Activated T-helper 1 cell treated with anti-CD3 and anti-CD28 coated beads, Interleukin-12 subunit alpha, Interleukin-12 subunit beta, Interleukin-2, Interleukin-4 antibody, amounts not matched to agents 30 ng/mL and 10 ng/mL and 1 ng/mL, durations not matched to agents 14 hours and 24 hours and 36 hours (primary cell): ENCODE measurements around the gene SPG7. TPM values are rescaled to one million over a fixed set of nuclear protein-coding genes. Genes with fewer than 3 reads are reported as not detected.
"Not testable (repeated sequence)": the region's sequence is repeated elsewhere in the genome, so short reads cannot be mapped to it uniquely, and the experiment has no call there.

Experiments used
- DNase-seq: peaks from one replicate; pipeline ENCODE4 v3.0.0; 2021; ENCODE audit warnings: low spot score
- H3K27ac Mint-ChIP-seq: one replicate; pipeline ENCODE4 v1.8.0; 2021; ENCODE audit warnings: mild to moderate bottlenecking, mixed read lengths
- H3K27me3 Mint-ChIP-seq: one replicate; pipeline ENCODE4 v1.8.0; 2022; ENCODE audit warnings: mild to moderate bottlenecking, moderate library complexity, mixed read lengths; ENCODE audit not compliant: insufficient read depth
- H3K36me3 Mint-ChIP-seq: one replicate; pipeline ENCODE4 v1.8.0; 2021; ENCODE audit warnings: low read depth, mixed read lengths
- H3K4me1 Mint-ChIP-seq: one replicate; pipeline ENCODE4 v1.8.0; 2021; ENCODE audit warnings: low read depth, mixed read lengths
- H3K4me3 Mint-ChIP-seq: one replicate; pipeline ENCODE4 v1.8.0; 2021; ENCODE audit warnings: mild to moderate bottlenecking, moderate library complexity, mixed read lengths
- H3K9me3 Mint-ChIP-seq: one replicate; pipeline ENCODE4 v1.8.0; 2021; ENCODE audit warnings: mixed read lengths
- intact Hi-C: fragments of 100-400 bp; cut with micrococcal nuclease; formaldehyde crosslinking; loops from one replicate; pipeline ENCODE4 v1.15.1; 2024
- total RNA-seq: library from RNA; stranded (reverse); gene quantifications from 2 replicates; pipeline ENCODE4 v1.2.3, GENCODE V29; 2022

The SPG7 gene
- total RNA-seq, 1 donor from 2014 or later = 106 TPM

- intact Hi-C loops = no loop called here
Observed at GRCh38 chr16:89565506-89566372, 57.5 kb downstream of the SPG7 start.

GRCh38 chr16:89567656-89568594 is 59.7 kb downstream of the SPG7 start:
- intact Hi-C loops = no loop called here
- peaks cover 24% of the 10 kb centered on the region for H3K36me3 Mint-ChIP-seq

More at GRCh38 chr16:89565506-89566372, 57.5 kb downstream of the SPG7 start:
- Mint-ChIP-seq H3K36me3 (peaks cover 41% of the 10 kb centered on the region), H3K27ac (peak overlapping the region; percentile 29), H3K27me3 (no peaks in the 10 kb centered on the region), H3K4me1 (peaks cover 42% of the 10 kb centered on the region), H3K4me3 (peak overlapping the region; percentile 69), H3K9me3 (no peaks in the 10 kb centered on the region)
- DNase-seq = peak; percentile 38

GRCh38 chr16:89569506-89570341 is 61.5 kb downstream of the SPG7 start:
- intact Hi-C loops = no loop called here
- Mint-ChIP-seq H3K36me3 (peaks cover 10% of the 10 kb centered on the region), H3K27me3 (peaks cover 17% of the 10 kb centered on the region), H3K4me1 (peaks cover 26% of the 10 kb centered on the region), H3K4me3 (no peak overlapping the region), H3K9me3 (no peaks in the 10 kb centered on the region), H3K27ac (no peak overlapping the region)
- DNase-seq = no peak

More at GRCh38 chr16:89567656-89568594, 59.7 kb downstream of the SPG7 start:
- no peak overlapping the region for H3K4me3 Mint-ChIP-seq
- peaks cover 11% of the 10 kb centered on the region for H3K27me3 Mint-ChIP-seq
- H3K27ac Mint-ChIP-seq = no peak overlapping the region
- H3K4me1 Mint-ChIP-seq = peaks cover 36% of the 10 kb centered on the region
- no peaks in the 10 kb centered on the region for H3K9me3 Mint-ChIP-seq
- DNase-seq = no peak

GRCh38 chr16:89570342-89570923 is 62.2 kb downstream of the SPG7 start:
- Mint-ChIP-seq H3K4me1 (peaks cover 21% of the 10 kb centered on the region), H3K27ac (no peak overlapping the region), H3K9me3 (no peaks in the 10 kb centered on the region), H3K4me3 (no peak overlapping the region), H3K27me3 (peaks cover 17% of the 10 kb centered on the region), H3K36me3 (peaks cover 3% of the 10 kb centered on the region)
- DNase-seq = no peak
- intact Hi-C loops = no loop called here

GRCh38 chr16:89570983-89571598 is 62.9 kb downstream of the SPG7 start:
- H3K27ac Mint-ChIP-seq, DNase-seq, H3K36me3 Mint-ChIP-seq, intact Hi-C loops, H3K4me3 Mint-ChIP-seq, H3K9me3 Mint-ChIP-seq: not testable (repeated sequence)
- H3K27me3 Mint-ChIP-seq = peaks cover 17% of the 10 kb centered on the region
- H3K4me1 Mint-ChIP-seq = peaks cover 14% of the 10 kb centered on the region

GRCh38 chr16:89571636-89572035 is 63.4 kb downstream of the SPG7 start:
- Mint-ChIP-seq H3K4me1 (peaks cover 10% of the 10 kb centered on the region), H3K27ac (no peak overlapping the region), H3K4me3 (no peak overlapping the region), H3K9me3 (no peaks in the 10 kb centered on the region), H3K27me3 (peaks cover 17% of the 10 kb centered on the region), H3K36me3 (peaks cover 2% of the 10 kb centered on the region)
- intact Hi-C loops = no loop called here
- DNase-seq = no peak

- Mint-ChIP-seq H3K27ac (no peak overlapping the region), H3K4me1 (peaks cover 10% of the 10 kb centered on the region), H3K27me3 (peaks cover 19% of the 10 kb centered on the region), H3K9me3 (no peaks in the 10 kb centered on the region), H3K36me3 (peaks cover 2% of the 10 kb centered on the region), H3K4me3 (no peak overlapping the region)
- DNase-seq = no peak
- intact Hi-C loops = no loop called here
Observed at GRCh38 chr16:89572073-89572484, 63.9 kb downstream of the SPG7 start.

- DNase-seq = no peak
- no peak overlapping the region for H3K4me3 Mint-ChIP-seq
- peaks cover 22% of the 10 kb centered on the region for H3K27me3 Mint-ChIP-seq
- intact Hi-C loops = no loop called here
- H3K9me3 Mint-ChIP-seq = no peaks in the 10 kb centered on the region
- no peak overlapping the region for H3K27ac Mint-ChIP-seq
- H3K36me3 Mint-ChIP-seq = peaks cover under 1% of the 10 kb centered on the region
- H3K4me1 Mint-ChIP-seq = peaks cover 10% of the 10 kb centered on the region
Observed at GRCh38 chr16:89572485-89573205, 64.4 kb downstream of the SPG7 start.

- H3K4me3 Mint-ChIP-seq = peak overlapping the region; percentile 37
- intact Hi-C loops = loop anchor here (1.0 kb wide), 1 partner anchor 67 kb away; no protein-coding TSS in a partner anchor
- no peaks in the 10 kb centered on the region for H3K9me3 Mint-ChIP-seq
- H3K27ac Mint-ChIP-seq = no peak overlapping the region
- H3K36me3 Mint-ChIP-seq = no peaks in the 10 kb centered on the region
- peaks cover 10% of the 10 kb centered on the region for H3K4me1 Mint-ChIP-seq
- peaks cover 26% of the 10 kb centered on the region for H3K27me3 Mint-ChIP-seq
- no peak for DNase-seq
Observed at GRCh38 chr16:89573826-89574680, 65.8 kb downstream of the SPG7 start.

GRCh38 chr16:89574681-89575246 is 66.6 kb downstream of the SPG7 start:
- H3K27ac Mint-ChIP-seq = no peak overlapping the region
- DNase-seq = peak; percentile 33
- H3K4me1 Mint-ChIP-seq = peaks cover 10% of the 10 kb centered on the region
- H3K4me3 Mint-ChIP-seq = peak overlapping the region; percentile 39
- H3K9me3 Mint-ChIP-seq = no peaks in the 10 kb centered on the region
- peaks cover 26% of the 10 kb centered on the region for H3K27me3 Mint-ChIP-seq
- intact Hi-C loops = loop anchor here (1.0 kb wide), 2 partner anchors 13 to 67 kb away; no protein-coding TSS in a partner anchor
- no peaks in the 10 kb centered on the region for H3K36me3 Mint-ChIP-seq
